ENCODE results near the gene TTLL5.
"Not testable (repeated sequence)": the region's sequence is repeated elsewhere in the genome, so short reads cannot be mapped to it uniquely, and the experiment has no call there.

TTLL5 gene

GRCh38 chr14:75906680-75907280 lies 245.7 kb downstream of the TTLL5 start:
- Histone ChIP-seq H3K36me3 (ENCODE audit: insufficient read depth, low read length) (no peaks in the 10 kb centered on the region), H3K9ac (ENCODE audit: low read length) (no peak overlapping the region), H3K4me3 (ENCODE audit: low read depth in 1 of 2, low read length in 2 of 2) (no peak overlapping the region), H3K27ac (ENCODE audit: low read depth, low read length) (no peak overlapping the region), H3K4me1 (ENCODE audit: insufficient read depth, low read length) (peaks cover 5% of the 10 kb centered on the region), H3K27me3 (ENCODE audit: control insufficient read depth in 1 of 2, insufficient read depth in 2 of 2, low read length in 2 of 2) (no peaks in the 10 kb centered on the region), H3K9me3 (ENCODE audit: low read length) (no peaks in the 10 kb centered on the region)

- Histone ChIP-seq H3K9me3 (ENCODE audit: low read length) (no peaks in the 10 kb centered on the region), H3K9ac (ENCODE audit: low read length) (no peak overlapping the region), H3K4me1 (ENCODE audit: insufficient read depth, low read length) (peaks cover 5% of the 10 kb centered on the region), H3K36me3 (ENCODE audit: insufficient read depth, low read length) (no peaks in the 10 kb centered on the region), H3K27me3 (ENCODE audit: control insufficient read depth in 1 of 2, insufficient read depth in 2 of 2, low read length in 2 of 2) (no peaks in the 10 kb centered on the region), H3K27ac (ENCODE audit: low read depth, low read length) (no peak overlapping the region), H3K4me3 (ENCODE audit: low read depth in 1 of 2, low read length in 2 of 2) (no peak overlapping the region)
These were observed 246.8 kb downstream of the TTLL5 start for GRCh38 chr14:75907756-75908359.

GRCh38 chr14:75909630-75910029 lies 248.6 kb downstream of the TTLL5 start:
- no peaks in the 10 kb centered on the region for H3K27me3 ChIP-seq (ENCODE audit: control insufficient read depth in 1 of 2, insufficient read depth in 2 of 2, low read length in 2 of 2)
- H3K4me1 ChIP-seq (ENCODE audit: insufficient read depth, low read length): peaks cover 5% of the 10 kb centered on the region
- no peaks in the 10 kb centered on the region for H3K9me3 ChIP-seq (ENCODE audit: low read length)
- H3K27ac ChIP-seq (ENCODE audit: low read depth, low read length): no peak overlapping the region
- H3K36me3 ChIP-seq (ENCODE audit: insufficient read depth, low read length): no peaks in the 10 kb centered on the region
- H3K4me3 ChIP-seq (ENCODE audit: low read depth in 1 of 2, low read length in 2 of 2): no peak overlapping the region
- no peak overlapping the region for H3K9ac ChIP-seq (ENCODE audit: low read length)

- no peaks in the 10 kb centered on the region for H3K36me3 ChIP-seq (ENCODE audit: insufficient read depth, low read length)
- H3K9ac ChIP-seq (ENCODE audit: low read length): no peak overlapping the region
- no peaks in the 10 kb centered on the region for H3K9me3 ChIP-seq (ENCODE audit: low read length)
- H3K27me3 ChIP-seq (ENCODE audit: control insufficient read depth in 1 of 2, insufficient read depth in 2 of 2, low read length in 2 of 2): no peaks in the 10 kb centered on the region
- no peak overlapping the region for H3K27ac ChIP-seq (ENCODE audit: low read depth, low read length)
- H3K4me3 ChIP-seq (ENCODE audit: low read depth in 1 of 2, low read length in 2 of 2): no peak overlapping the region
- H3K4me1 ChIP-seq (ENCODE audit: insufficient read depth, low read length): peaks cover 5% of the 10 kb centered on the region
These were observed 249.0 kb downstream of the TTLL5 start for GRCh38 chr14:75910048-75910447.

- Histone ChIP-seq H3K9me3 (ENCODE audit: low read length) (no peaks in the 10 kb centered on the region), H3K4me1 (ENCODE audit: insufficient read depth, low read length) (no peaks in the 10 kb centered on the region), H3K27me3 (ENCODE audit: control insufficient read depth in 1 of 2, insufficient read depth in 2 of 2, low read length in 2 of 2) (no peaks in the 10 kb centered on the region), H3K36me3 (ENCODE audit: insufficient read depth, low read length) (no peaks in the 10 kb centered on the region), H3K4me3 (ENCODE audit: low read depth in 1 of 2, low read length in 2 of 2) (no peak overlapping the region), H3K27ac (ENCODE audit: low read depth, low read length) (no peak overlapping the region), H3K9ac (ENCODE audit: low read length) (no peak overlapping the region)
These were observed 250.8 kb downstream of the TTLL5 start for GRCh38 chr14:75911883-75912282.

- no peak overlapping the region for H3K9ac ChIP-seq (ENCODE audit: low read length)
- no peaks in the 10 kb centered on the region for H3K27me3 ChIP-seq (ENCODE audit: control insufficient read depth in 1 of 2, insufficient read depth in 2 of 2, low read length in 2 of 2)
- H3K4me1 ChIP-seq (ENCODE audit: insufficient read depth, low read length): no peaks in the 10 kb centered on the region
- H3K4me3 ChIP-seq (ENCODE audit: low read depth in 1 of 2, low read length in 2 of 2): no peak overlapping the region
- no peaks in the 10 kb centered on the region for H3K36me3 ChIP-seq (ENCODE audit: insufficient read depth, low read length)
- no peaks in the 10 kb centered on the region for H3K9me3 ChIP-seq (ENCODE audit: low read length)
- H3K27ac ChIP-seq (ENCODE audit: low read depth, low read length): no peak overlapping the region
These were observed 252.1 kb downstream of the TTLL5 start for GRCh38 chr14:75913183-75913582.

GRCh38 chr14:75915045-75915444 lies 254.0 kb downstream of the TTLL5 start:
- Histone ChIP-seq H3K36me3 (ENCODE audit: insufficient read depth, low read length) (no peaks in the 10 kb centered on the region), H3K9ac (ENCODE audit: low read length) (no peak overlapping the region), H3K4me1 (ENCODE audit: insufficient read depth, low read length) (no peaks in the 10 kb centered on the region), H3K27ac (ENCODE audit: low read depth, low read length) (no peak overlapping the region), H3K9me3 (ENCODE audit: low read length) (no peaks in the 10 kb centered on the region), H3K27me3 (ENCODE audit: control insufficient read depth in 1 of 2, insufficient read depth in 2 of 2, low read length in 2 of 2) (no peaks in the 10 kb centered on the region), H3K4me3 (ENCODE audit: low read depth in 1 of 2, low read length in 2 of 2) (no peak overlapping the region)

GRCh38 chr14:75917322-75917945 lies 256.4 kb downstream of the TTLL5 start:
- Histone ChIP-seq H3K27ac (ENCODE audit: low read depth, low read length) (no peak overlapping the region), H3K4me3 (ENCODE audit: low read depth in 1 of 2, low read length in 2 of 2) (no peak overlapping the region), H3K9me3 (ENCODE audit: low read length) (no peaks in the 10 kb centered on the region), H3K9ac (ENCODE audit: low read length) (no peak overlapping the region), H3K36me3 (ENCODE audit: insufficient read depth, low read length) (no peaks in the 10 kb centered on the region), H3K27me3 (ENCODE audit: control insufficient read depth in 1 of 2, insufficient read depth in 2 of 2, low read length in 2 of 2) (no peaks in the 10 kb centered on the region), H3K4me1 (ENCODE audit: insufficient read depth, low read length) (no peaks in the 10 kb centered on the region)

- no peak overlapping the region for H3K27ac ChIP-seq (ENCODE audit: low read depth, low read length)
- H3K36me3 ChIP-seq (ENCODE audit: insufficient read depth, low read length): no peaks in the 10 kb centered on the region
- no peaks in the 10 kb centered on the region for H3K4me1 ChIP-seq (ENCODE audit: insufficient read depth, low read length)
- H3K9me3 ChIP-seq (ENCODE audit: low read length): no peaks in the 10 kb centered on the region
- H3K9ac ChIP-seq (ENCODE audit: low read length): no peak overlapping the region
- no peak overlapping the region for H3K4me3 ChIP-seq (ENCODE audit: low read depth in 1 of 2, low read length in 2 of 2)
- H3K27me3 ChIP-seq (ENCODE audit: control insufficient read depth in 1 of 2, insufficient read depth in 2 of 2, low read length in 2 of 2): no peaks in the 10 kb centered on the region
These were observed 256.9 kb downstream of the TTLL5 start for GRCh38 chr14:75917946-75918335.

- H3K4me1 ChIP-seq (ENCODE audit: insufficient read depth, low read length); H3K9me3 ChIP-seq (ENCODE audit: low read length); H3K27ac ChIP-seq (ENCODE audit: low read depth, low read length); H3K27me3 ChIP-seq (ENCODE audit: control insufficient read depth in 1 of 2, insufficient read depth in 2 of 2, low read length in 2 of 2); H3K9ac ChIP-seq (ENCODE audit: low read length); H3K4me3 ChIP-seq (ENCODE audit: low read depth in 1 of 2, low read length in 2 of 2); H3K36me3 ChIP-seq (ENCODE audit: insufficient read depth, low read length): not testable (repeated sequence)
These were observed 259.4 kb downstream of the TTLL5 start for GRCh38 chr14:75920421-75920820.

GRCh38 chr14:75925141-75925840 lies 264.2 kb downstream of the TTLL5 start:
- H3K9ac ChIP-seq (ENCODE audit: low read length); H3K4me1 ChIP-seq (ENCODE audit: insufficient read depth, low read length); H3K27ac ChIP-seq (ENCODE audit: low read depth, low read length); H3K9me3 ChIP-seq (ENCODE audit: low read length); H3K27me3 ChIP-seq (ENCODE audit: control insufficient read depth in 1 of 2, insufficient read depth in 2 of 2, low read length in 2 of 2); H3K36me3 ChIP-seq (ENCODE audit: insufficient read depth, low read length); H3K4me3 ChIP-seq (ENCODE audit: low read depth in 1 of 2, low read length in 2 of 2): not testable (repeated sequence)
